PFSK-1 (cell line): ENCODE measurements around the gene FGD3.

Source experiments
- POLR2AphosphoS5 ChIP-seq: IDR thresholded peaks from 2 replicates; pipeline ENCODE4 v1.6.1; 2012; ENCODE audit warnings: low read depth, mild to moderate bottlenecking, control low read depth, low read length, moderate library complexity
- SIN3A ChIP-seq: IDR thresholded peaks from 2 replicates; pipeline ENCODE4 v1.6.1; 2012; ENCODE audit warnings: mild to moderate bottlenecking, low read length, moderate library complexity, borderline replicate concordance; ENCODE audit not compliant: insufficient read depth
- TAF1 ChIP-seq: IDR thresholded peaks from 2 replicates; pipeline ENCODE4 v1.6.1; 2012; ENCODE audit warnings: low read length, control low read depth, borderline replicate concordance; ENCODE audit not compliant: insufficient read depth
- TF ChIP-seq, protein P1 (sequence below), 2 experiments: IDR thresholded peaks; 2 replicates each; pipeline versions ENCODE4 v1.6.1 to v1.8.0; 2011 to 2012; ENCODE audit warnings: low read depth in 2 of 2, low read length in 2 of 2, control low read depth in 1 of 2, inconsistent platforms in 1 of 2, mild to moderate bottlenecking in 1 of 2, moderate library complexity in 1 of 2; ENCODE audit not compliant: insufficient read depth in 1 of 2

DNA sequence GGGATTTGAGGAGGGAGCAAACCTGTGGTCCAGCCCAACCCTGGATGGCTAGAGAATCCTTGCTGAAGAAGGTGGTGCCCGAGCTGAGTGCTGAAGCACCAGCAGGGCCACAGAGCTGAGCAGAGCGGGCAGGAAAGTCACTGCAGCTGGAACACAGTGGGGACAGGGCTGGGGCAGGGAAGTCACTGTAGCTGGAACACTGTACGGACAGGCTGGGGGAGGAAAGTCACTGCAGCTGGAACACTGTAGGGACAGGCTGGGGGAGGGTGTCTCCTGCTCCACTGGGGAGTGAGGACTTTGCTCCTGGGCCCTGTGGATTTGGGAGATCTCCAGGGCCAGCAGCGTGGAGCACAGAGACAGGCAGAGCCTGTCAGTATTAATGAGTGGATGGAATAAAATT is 102.2 kb downstream of the FGD3 start:
- TF ChIP-seq POLR2AphosphoS5 (no peak), SIN3A (no peak), TAF1 (no peak)
- TF ChIP-seq, protein P1, sequence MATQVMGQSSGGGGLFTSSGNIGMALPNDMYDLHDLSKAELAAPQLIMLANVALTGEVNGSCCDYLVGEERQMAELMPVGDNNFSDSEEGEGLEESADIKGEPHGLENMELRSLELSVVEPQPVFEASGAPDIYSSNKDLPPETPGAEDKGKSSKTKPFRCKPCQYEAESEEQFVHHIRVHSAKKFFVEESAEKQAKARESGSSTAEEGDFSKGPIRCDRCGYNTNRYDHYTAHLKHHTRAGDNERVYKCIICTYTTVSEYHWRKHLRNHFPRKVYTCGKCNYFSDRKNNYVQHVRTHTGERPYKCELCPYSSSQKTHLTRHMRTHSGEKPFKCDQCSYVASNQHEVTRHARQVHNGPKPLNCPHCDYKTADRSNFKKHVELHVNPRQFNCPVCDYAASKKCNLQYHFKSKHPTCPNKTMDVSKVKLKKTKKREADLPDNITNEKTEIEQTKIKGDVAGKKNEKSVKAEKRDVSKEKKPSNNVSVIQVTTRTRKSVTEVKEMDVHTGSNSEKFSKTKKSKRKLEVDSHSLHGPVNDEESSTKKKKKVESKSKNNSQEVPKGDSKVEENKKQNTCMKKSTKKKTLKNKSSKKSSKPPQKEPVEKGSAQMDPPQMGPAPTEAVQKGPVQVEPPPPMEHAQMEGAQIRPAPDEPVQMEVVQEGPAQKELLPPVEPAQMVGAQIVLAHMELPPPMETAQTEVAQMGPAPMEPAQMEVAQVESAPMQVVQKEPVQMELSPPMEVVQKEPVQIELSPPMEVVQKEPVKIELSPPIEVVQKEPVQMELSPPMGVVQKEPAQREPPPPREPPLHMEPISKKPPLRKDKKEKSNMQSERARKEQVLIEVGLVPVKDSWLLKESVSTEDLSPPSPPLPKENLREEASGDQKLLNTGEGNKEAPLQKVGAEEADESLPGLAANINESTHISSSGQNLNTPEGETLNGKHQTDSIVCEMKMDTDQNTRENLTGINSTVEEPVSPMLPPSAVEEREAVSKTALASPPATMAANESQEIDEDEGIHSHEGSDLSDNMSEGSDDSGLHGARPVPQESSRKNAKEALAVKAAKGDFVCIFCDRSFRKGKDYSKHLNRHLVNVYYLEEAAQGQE (IDR thresholded peaks at IDR 0.05; ENCODE audit: insufficient read depth in 1 of 2, low read depth in 2 of 2, low read length in 2 of 2), result no peak
